Measurements from ENCODE around the gene SYNE3.

- TF ChIP-seq, protein P1, sequence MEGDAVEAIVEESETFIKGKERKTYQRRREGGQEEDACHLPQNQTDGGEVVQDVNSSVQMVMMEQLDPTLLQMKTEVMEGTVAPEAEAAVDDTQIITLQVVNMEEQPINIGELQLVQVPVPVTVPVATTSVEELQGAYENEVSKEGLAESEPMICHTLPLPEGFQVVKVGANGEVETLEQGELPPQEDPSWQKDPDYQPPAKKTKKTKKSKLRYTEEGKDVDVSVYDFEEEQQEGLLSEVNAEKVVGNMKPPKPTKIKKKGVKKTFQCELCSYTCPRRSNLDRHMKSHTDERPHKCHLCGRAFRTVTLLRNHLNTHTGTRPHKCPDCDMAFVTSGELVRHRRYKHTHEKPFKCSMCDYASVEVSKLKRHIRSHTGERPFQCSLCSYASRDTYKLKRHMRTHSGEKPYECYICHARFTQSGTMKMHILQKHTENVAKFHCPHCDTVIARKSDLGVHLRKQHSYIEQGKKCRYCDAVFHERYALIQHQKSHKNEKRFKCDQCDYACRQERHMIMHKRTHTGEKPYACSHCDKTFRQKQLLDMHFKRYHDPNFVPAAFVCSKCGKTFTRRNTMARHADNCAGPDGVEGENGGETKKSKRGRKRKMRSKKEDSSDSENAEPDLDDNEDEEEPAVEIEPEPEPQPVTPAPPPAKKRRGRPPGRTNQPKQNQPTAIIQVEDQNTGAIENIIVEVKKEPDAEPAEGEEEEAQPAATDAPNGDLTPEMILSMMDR (IDR thresholded peaks at IDR 0.05) = no peak
- TF ChIP-seq POLR2AphosphoS5 (IDR thresholded peaks at IDR 0.05) (no peak), EP300 (IDR thresholded peaks at IDR 0.05) (no peak)
These were observed 24.9 kb upstream of the SYNE3 start for GRCh38 chr14:95541346-95541745.
